Measurements from ENCODE around the gene YWHAE. TPM values are rescaled to one million over a fixed set of nuclear protein-coding genes. Genes with fewer than 3 reads are reported as not detected.

YWHAE gene
- total RNA-seq: 307 and 364 TPM in 2 replicates
- 1,742 and 2,155 TPM in 2 replicates for polyA plus RNA-seq
- polyA plus RNA-seq (2012): 1,148 and 1,177 TPM in 2 replicates
- 123 and 135 TPM in 2 replicates for polyA minus RNA-seq (ENCODE audit: low replicate concordance)

DNA sequence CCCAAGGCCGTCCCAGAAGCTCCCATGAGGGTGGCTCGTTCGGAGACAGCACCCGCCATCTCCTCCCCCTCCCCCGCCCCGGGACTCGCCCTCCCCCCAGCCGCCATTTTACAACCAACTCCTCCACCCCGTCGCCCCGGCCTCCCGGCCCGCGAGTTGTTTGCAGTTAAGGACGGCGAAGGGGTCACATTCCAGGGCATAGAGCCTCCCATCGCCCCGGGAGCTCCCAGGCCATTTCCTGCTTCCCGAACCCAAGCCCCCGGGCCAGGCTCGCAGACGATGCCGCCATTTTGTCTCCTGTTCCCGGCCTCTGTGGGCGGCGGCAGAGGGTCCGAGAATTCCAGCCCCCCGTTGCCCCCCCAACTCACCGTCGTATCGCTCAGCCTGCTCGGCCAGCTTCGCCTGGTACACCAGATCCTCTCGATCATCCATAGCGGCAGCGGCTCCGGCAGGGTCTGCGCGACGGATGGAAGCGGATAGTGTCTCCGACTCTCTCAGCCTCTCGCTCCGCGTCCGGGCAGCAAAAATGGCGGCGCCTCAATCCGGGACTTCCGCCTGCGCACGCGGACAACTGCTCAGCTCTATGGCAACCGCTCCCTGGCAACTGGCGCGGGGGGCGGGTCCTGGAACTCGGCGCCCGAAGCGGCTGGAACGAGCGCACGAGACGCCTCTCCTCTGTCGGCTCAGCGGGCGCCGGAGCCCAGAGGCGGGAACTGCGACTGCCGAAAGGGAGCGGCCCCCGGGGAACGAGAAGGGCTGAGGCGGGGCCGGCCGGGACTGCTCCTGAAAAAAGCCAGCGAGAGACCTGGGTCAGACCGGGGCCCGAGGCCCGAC, at the start of gene YWHAE:
YWHAE (minus strand) TSS at position 544 of the 834 bp plus-strand sequence; CDS start at position 432, 112 bp downstream.
- Histone ChIP-seq H4K20me1 (ENCODE audit: control insufficient read depth, extremely low read depth, insufficient read depth, low read length) (peaks cover 9% of the 10 kb centered on the region), H3K9ac (ENCODE audit: insufficient read depth, low read length) (peak within 1 kb of the TSS; percentile 100), H2AFZ (ENCODE audit: low read length) (peak within 1 kb of the TSS; percentile 76), H3K27me3 (ENCODE audit: control insufficient read depth, insufficient read depth, low read length) (no peaks in the 10 kb centered on the region), H3K9me3 (ENCODE audit: control insufficient read depth, insufficient read depth, low read depth, low read length) (no peaks in the 10 kb centered on the region), H3K27ac (ENCODE audit: insufficient read depth, low read length) (peak within 1 kb of the TSS; percentile 99), H3K79me2 (ENCODE audit: control insufficient read depth, insufficient read depth, low read length) (peaks cover 51% of the 10 kb centered on the region), H3K4me1 (ENCODE audit: control insufficient read depth, extremely low read depth, insufficient read depth, low read length) (no peaks in the 10 kb centered on the region), H3K4me3 (replicated peaks in 1 of 4; ENCODE audit: control extremely low read depth in 1 of 4, insufficient read depth in 1 of 4, low read depth in 3 of 4, low read length in 4 of 4) (peak within 1 kb of the TSS; percentile 60 to 99 (median 90)), H3K4me2 (ENCODE audit: extremely low read depth, insufficient read depth, low read length) (peak within 1 kb of the TSS; percentile 83), H3K36me3 (ENCODE audit: control insufficient read depth, insufficient read depth, low read length) (no peaks in the 10 kb centered on the region)
- peak; percentile 92 to 93 for DNase-seq (ENCODE audit: low read depth in 2 of 2)
- TF ChIP-seq EZH2 (IDR thresholded peaks at IDR 0.05; ENCODE audit: low read length, missing control alignments): no peak
- TF ChIP-seq CTCF (conservative IDR thresholded peaks at IDR 0.05 in 1 of 2, IDR thresholded peaks at IDR 0.05 in 1 of 2; ENCODE audit: low read depth in 1 of 2, low read length in 2 of 2): no peak

DNA sequence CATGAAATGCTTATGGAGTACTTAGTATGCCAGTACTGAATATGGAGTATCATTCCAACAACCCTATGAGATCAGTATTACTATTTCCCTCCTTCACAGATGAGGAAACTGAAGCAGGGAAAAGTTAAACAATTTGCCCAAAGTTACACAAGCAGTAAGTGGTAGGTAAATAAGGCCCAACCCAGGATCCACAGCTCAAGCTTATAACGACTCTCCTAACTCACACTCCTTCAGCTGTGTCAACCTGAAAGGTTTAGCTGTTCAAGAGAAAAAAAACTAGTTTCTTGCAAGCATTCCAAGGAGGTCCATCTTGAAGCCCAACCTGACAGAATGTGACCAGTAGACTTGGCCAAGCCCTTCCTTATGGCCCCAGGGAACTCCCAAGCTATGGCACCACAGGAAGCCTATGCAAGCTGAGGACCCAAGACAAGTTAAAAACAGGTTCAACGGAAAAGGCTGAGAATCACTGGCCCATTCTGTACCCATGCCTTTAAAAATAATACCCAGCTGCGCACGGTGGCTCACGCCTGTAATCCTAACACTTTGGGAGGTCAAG, 49.5 kb upstream of the YWHAE start:
- TF ChIP-seq EZH2 (IDR thresholded peaks at IDR 0.05; ENCODE audit: low read length, missing control alignments) (no peak), CTCF (conservative IDR thresholded peaks at IDR 0.05 in 1 of 2, IDR thresholded peaks at IDR 0.05 in 1 of 2; ENCODE audit: low read depth in 1 of 2, low read length in 2 of 2) (no peak)
- Histone ChIP-seq H3K4me3 (replicated peaks in 1 of 4; ENCODE audit: control extremely low read depth in 1 of 4, insufficient read depth in 1 of 4, low read depth in 3 of 4, low read length in 4 of 4) (no peak overlapping the region), H3K27ac (ENCODE audit: insufficient read depth, low read length) (no peak overlapping the region)

GRCh38 chr17:1447052-1447451, 47.0 kb upstream of the YWHAE start:
- Histone ChIP-seq H3K79me2 (ENCODE audit: control insufficient read depth, insufficient read depth, low read length) (peaks cover 90% of the 10 kb centered on the region), H2AFZ (ENCODE audit: low read length) (no peak overlapping the region), H3K4me1 (ENCODE audit: control insufficient read depth, extremely low read depth, insufficient read depth, low read length) (no peaks in the 10 kb centered on the region), H3K27ac (ENCODE audit: insufficient read depth, low read length) (no peak overlapping the region), H3K27me3 (ENCODE audit: control insufficient read depth, insufficient read depth, low read length) (no peaks in the 10 kb centered on the region), H3K9ac (ENCODE audit: insufficient read depth, low read length) (no peak overlapping the region), H3K4me2 (ENCODE audit: extremely low read depth, insufficient read depth, low read length) (no peak overlapping the region), H3K4me3 (replicated peaks in 1 of 4; ENCODE audit: control extremely low read depth in 1 of 4, insufficient read depth in 1 of 4, low read depth in 3 of 4, low read length in 4 of 4) (no peak overlapping the region), H4K20me1 (ENCODE audit: control insufficient read depth, extremely low read depth, insufficient read depth, low read length) (no peaks in the 10 kb centered on the region), H3K36me3 (ENCODE audit: control insufficient read depth, insufficient read depth, low read length) (peaks cover 2% of the 10 kb centered on the region), H3K9me3 (ENCODE audit: control insufficient read depth, insufficient read depth, low read depth, low read length) (no peaks in the 10 kb centered on the region)
- TF ChIP-seq CTCF (conservative IDR thresholded peaks at IDR 0.05 in 1 of 2, IDR thresholded peaks at IDR 0.05 in 1 of 2; ENCODE audit: low read depth in 1 of 2, low read length in 2 of 2): no peak
- TF ChIP-seq EZH2 (IDR thresholded peaks at IDR 0.05; ENCODE audit: low read length, missing control alignments): no peak
- no peak for DNase-seq (ENCODE audit: low read depth in 2 of 2)

More for the DNA sequence above, 49.5 kb upstream of the YWHAE start:
- Histone ChIP-seq H4K20me1 (ENCODE audit: control insufficient read depth, extremely low read depth, insufficient read depth, low read length) (no peaks in the 10 kb centered on the region), H3K27me3 (ENCODE audit: control insufficient read depth, insufficient read depth, low read length) (no peaks in the 10 kb centered on the region), H3K4me1 (ENCODE audit: control insufficient read depth, extremely low read depth, insufficient read depth, low read length) (peaks cover under 1% of the 10 kb centered on the region), H3K9me3 (ENCODE audit: control insufficient read depth, insufficient read depth, low read depth, low read length) (no peaks in the 10 kb centered on the region), H3K4me2 (ENCODE audit: extremely low read depth, insufficient read depth, low read length) (no peak overlapping the region), H2AFZ (ENCODE audit: low read length) (no peak overlapping the region), H3K9ac (ENCODE audit: insufficient read depth, low read length) (no peak overlapping the region), H3K79me2 (ENCODE audit: control insufficient read depth, insufficient read depth, low read length) (peaks cover 97% of the 10 kb centered on the region), H3K36me3 (ENCODE audit: control insufficient read depth, insufficient read depth, low read length) (peaks cover 2% of the 10 kb centered on the region)
- DNase-seq (ENCODE audit: low read depth in 2 of 2): no peak
